GM19438 (cell line): ENCODE data around the gene DSE.

Source experiments
- ATAC-seq: cut with Tn5 transposase; IDR thresholded peaks from one replicate; pipeline ENCODE4 v1.9.1; 2021; ENCODE audit warnings: low read depth; ENCODE audit not compliant: unreplicated experiment

Gene DSE

GRCh38 chr6:116465246-116465645 lies 94.5 kb downstream of the DSE start:
- no peak for ATAC-seq

- no peak for ATAC-seq
These were observed 96.3 kb downstream of the DSE start for GRCh38 chr6:116467096-116467495.

GRCh38 chr6:116467514-116467913 lies 96.8 kb downstream of the DSE start:
- no peak for ATAC-seq

GRCh38 chr6:116468293-116468692 lies 97.5 kb downstream of the DSE start:
- ATAC-seq: no peak

GRCh38 chr6:116471531-116471930 lies 100.8 kb downstream of the DSE start:
- no peak for ATAC-seq

- ATAC-seq: no peak
These were observed 102.0 kb downstream of the DSE start for GRCh38 chr6:116472706-116473105.

- ATAC-seq: no peak
These were observed 104.4 kb downstream of the DSE start for GRCh38 chr6:116475141-116475540.

GRCh38 chr6:116476002-116476678 lies 105.4 kb downstream of the DSE start:
- peak; percentile 100 for ATAC-seq

- ATAC-seq: no peak
These were observed 112.0 kb downstream of the DSE start for GRCh38 chr6:116482780-116483179.

GRCh38 chr6:116483616-116484015 lies 112.9 kb downstream of the DSE start:
- no peak for ATAC-seq

- ATAC-seq: no peak
These were observed 114.9 kb downstream of the DSE start for GRCh38 chr6:116485559-116486184.

- ATAC-seq: no peak
These were observed 121.0 kb downstream of the DSE start for GRCh38 chr6:116491610-116492330.

- ATAC-seq: no peak
These were observed 121.8 kb downstream of the DSE start for GRCh38 chr6:116492331-116493067.
